Sigmoid colon (tissue), 4 donors: Measurements from ENCODE around the gene FMNL3.

ENCODE experiments used
- CTCF ChIP-seq, 4 experiments: fragments of 450-650 bp in 3 of 4; fragments of 200-600 bp in 1 of 4; IDR thresholded peaks; one replicate each; pipeline ENCODE4 v1.5.1; 2016 to 2019; ENCODE audit warnings: antibody characterized with exemption in 4 of 4, mild to moderate bottlenecking in 3 of 4, moderate library complexity in 2 of 4
- EP300 ChIP-seq, 4 donors: sonication (generic); formaldehyde crosslinking; IDR thresholded peaks; one replicate each; pipeline ENCODE4 v1.6.1; 2017; ENCODE audit warnings: antibody characterized with exemption in 4 of 4
- POLR2A ChIP-seq, 2 donors: fragments of 450-650 bp; IDR thresholded peaks; one replicate each; pipeline ENCODE4 v1.6.1; 2016; ENCODE audit warnings: antibody characterized with exemption in 2 of 2, mild to moderate bottlenecking in 2 of 2, moderate library complexity in 2 of 2
- POLR2AphosphoS5 ChIP-seq, 4 donors: sonication (generic); formaldehyde crosslinking; IDR thresholded peaks; one replicate each; pipeline ENCODE4 v1.6.1; 2017; ENCODE audit warnings: antibody characterized with exemption in 4 of 4

DNA sequence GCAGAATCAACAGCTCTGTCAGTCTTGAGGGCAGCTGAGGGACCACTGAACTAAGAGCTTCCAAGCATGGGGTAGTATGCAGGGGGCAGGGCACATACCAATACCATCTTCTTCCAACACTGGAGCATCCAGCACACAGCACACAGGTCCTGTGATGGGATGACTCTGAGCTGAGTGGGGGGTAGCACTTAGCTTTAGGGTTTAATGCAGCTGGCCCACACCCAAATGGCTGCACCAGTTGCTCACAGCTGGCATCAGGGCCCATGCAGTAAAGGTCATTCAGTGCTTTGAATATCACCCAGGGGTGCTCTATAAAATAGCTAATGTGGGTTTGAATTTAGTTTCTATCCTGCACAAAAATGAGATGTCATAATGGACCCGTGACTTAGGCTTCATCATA is 103.5 kb downstream of the FMNL3 start:
- TF ChIP-seq POLR2AphosphoS5 (IDR thresholded peaks at IDR 0.05) (no peak), EP300 (IDR thresholded peaks at IDR 0.05) (no peak), CTCF (IDR thresholded peaks at IDR 0.05) (no peak), POLR2A (IDR thresholded peaks at IDR 0.05) (no peak)
